ENCODE measurements around the gene PARD3. TPM values are rescaled to one million over a fixed set of nuclear protein-coding genes. Genes with fewer than 3 reads are reported as not detected.

Gene PARD3
- total RNA-seq, 1 donor from 2014 or later: 0.11 TPM

GRCh38 chr10:34618611-34619010 lies 196.5 kb downstream of the PARD3 start:
- no peaks in the 10 kb centered on the region for H3K36me3 Mint-ChIP-seq (ENCODE audit: low read depth)
- intact Hi-C loops (cut with micrococcal nuclease): no loop called here
- DNase-seq (no peak), ATAC-seq (ENCODE audit: low read depth) (no peak)
- ChIA-PET POLR2A (no interaction called here), CTCF (no interaction called here)
- no peak overlapping the region for H3K4me3 Mint-ChIP-seq
- no peaks in the 10 kb centered on the region for H3K9me3 Mint-ChIP-seq
- TF ChIP-seq CTCF (IDR thresholded peaks at IDR 0.05): no peak
- H3K4me1 Mint-ChIP-seq: no peaks in the 10 kb centered on the region
- no peaks in the 10 kb centered on the region for H3K27me3 Mint-ChIP-seq
- H3K27ac Mint-ChIP-seq: no peak overlapping the region

- CTCF ChIA-PET: no interaction called here
- TF ChIP-seq CTCF (IDR thresholded peaks at IDR 0.05): no peak
- DNase-seq (no peak), ATAC-seq (ENCODE audit: low read depth) (no peak)
- POLR2A ChIA-PET: no interaction called here
- no peak overlapping the region for H3K27ac Mint-ChIP-seq
- no peaks in the 10 kb centered on the region for H3K27me3 Mint-ChIP-seq
- intact Hi-C loops (cut with micrococcal nuclease): no loop called here
- H3K36me3 Mint-ChIP-seq (ENCODE audit: low read depth): no peaks in the 10 kb centered on the region
- no peak overlapping the region for H3K4me3 Mint-ChIP-seq
- H3K4me1 Mint-ChIP-seq: no peaks in the 10 kb centered on the region
- H3K9me3 Mint-ChIP-seq: no peaks in the 10 kb centered on the region
Observed at GRCh38 chr10:34615770-34616169, 199.3 kb downstream of the PARD3 start.

GRCh38 chr10:34613491-34613890 lies 201.6 kb downstream of the PARD3 start:
- ChIA-PET POLR2A (no interaction called here), CTCF (interaction anchor here (1.2 kb wide), 1 partner anchor 33 kb away, joined by 4 read pairs; no protein-coding TSS in a partner anchor)
- no peaks in the 10 kb centered on the region for H3K36me3 Mint-ChIP-seq (ENCODE audit: low read depth)
- H3K27me3 Mint-ChIP-seq: no peaks in the 10 kb centered on the region
- no peak for TF ChIP-seq CTCF (IDR thresholded peaks at IDR 0.05)
- no peaks in the 10 kb centered on the region for H3K4me1 Mint-ChIP-seq
- no peak for DNase-seq
- no peak overlapping the region for H3K27ac Mint-ChIP-seq
- H3K9me3 Mint-ChIP-seq: no peaks in the 10 kb centered on the region
- intact Hi-C loops (cut with micrococcal nuclease): no loop called here
- no peak overlapping the region for H3K4me3 Mint-ChIP-seq
- no peak for ATAC-seq (ENCODE audit: low read depth)

GRCh38 chr10:34612938-34613337 lies 202.2 kb downstream of the PARD3 start:
- CTCF ChIA-PET: interaction anchor here (1.2 kb wide), 1 partner anchor 33 kb away, joined by 4 read pairs; no protein-coding TSS in a partner anchor
- no peak for ATAC-seq (ENCODE audit: low read depth)

GRCh38 chr10:34612446-34612845 lies 202.7 kb downstream of the PARD3 start:
- H3K4me1 Mint-ChIP-seq: no peaks in the 10 kb centered on the region
- no peaks in the 10 kb centered on the region for H3K36me3 Mint-ChIP-seq (ENCODE audit: low read depth)
- TF ChIP-seq CTCF (IDR thresholded peaks at IDR 0.05): no peak
- H3K9me3 Mint-ChIP-seq: no peaks in the 10 kb centered on the region
- DNase-seq (no peak), ATAC-seq (ENCODE audit: low read depth) (no peak)
- no peak overlapping the region for H3K4me3 Mint-ChIP-seq
- CTCF ChIA-PET: no interaction called here
- no peaks in the 10 kb centered on the region for H3K27me3 Mint-ChIP-seq
- no peak overlapping the region for H3K27ac Mint-ChIP-seq
- intact Hi-C loops (cut with micrococcal nuclease): no loop called here
- POLR2A ChIA-PET: no interaction called here

More at GRCh38 chr10:34612938-34613337, 202.2 kb downstream of the PARD3 start:
- no peak for TF ChIP-seq CTCF (IDR thresholded peaks at IDR 0.05)
- H3K9me3 Mint-ChIP-seq: no peaks in the 10 kb centered on the region
- no peaks in the 10 kb centered on the region for H3K36me3 Mint-ChIP-seq (ENCODE audit: low read depth)
- H3K4me3 Mint-ChIP-seq: no peak overlapping the region
- no peak overlapping the region for H3K27ac Mint-ChIP-seq
- POLR2A ChIA-PET: no interaction called here
- H3K4me1 Mint-ChIP-seq: no peaks in the 10 kb centered on the region
- DNase-seq: no peak
- intact Hi-C loops (cut with micrococcal nuclease): no loop called here
- no peaks in the 10 kb centered on the region for H3K27me3 Mint-ChIP-seq

All from activated B cell treated with CpG ODN at 0.5 μM for 24 hours (primary cell).